Lower lobe of right lung (tissue), 2 donors: Measurements from ENCODE around the gene FMO1. TPM values are rescaled to one million over a fixed set of nuclear protein-coding genes. Genes with fewer than 3 reads are reported as not detected.
A peak's percentile ranks its signal among the peaks of the same experiment; 100 is the strongest.

Experiments
- ATAC-seq, 2 donors: fragments of 200-7000 bp; cut with Tn5 transposase; one replicate each; pipeline ENCODE4 v1.9.1; 2020 to 2022; ENCODE audit warnings: mild to moderate bottlenecking in 2 of 2, moderate library complexity in 2 of 2
- DNase-seq: peaks from one replicate; pipeline ENCODE4 v3.0.0-alpha.2; 2020
- H3K27ac ChIP-seq: fragments of 200-600 bp; one replicate; pipeline ENCODE4 v1.8.0; 2022
- H3K27me3 ChIP-seq: fragments of 200-600 bp; one replicate; pipeline ENCODE4 v1.8.0; 2022; ENCODE audit warnings: low read depth
- H3K36me3 ChIP-seq: fragments of 200-600 bp; one replicate; pipeline ENCODE4 v1.8.0; 2022; ENCODE audit warnings: mild to moderate bottlenecking
- H3K4me1 ChIP-seq: fragments of 200-600 bp; one replicate; pipeline ENCODE4 v1.8.0; 2022
- H3K4me3 ChIP-seq: fragments of 200-600 bp; one replicate; pipeline ENCODE4 v1.8.0; 2022; ENCODE audit warnings: mild to moderate bottlenecking
- H3K9me3 ChIP-seq: fragments of 200-600 bp; one replicate; pipeline ENCODE4 v1.8.0; 2022
- intact Hi-C: fragments of 100-400 bp; cut with DNase I; formaldehyde crosslinking; loops from one replicate; pipeline ENCODE4 v1.11.0; 2022
- total RNA-seq: library from RNA; stranded (reverse); fragmentation: NEBNext Ultra II Directional; extraction: Animal tissue kit (Norgen Biotek cat#: 25700); gene quantifications from one replicate; pipeline ENCODE4 v1.2.1, GENCODE V29; 2021
- TF ChIP-seq, protein P1 (sequence below): fragments of 200-600 bp; IDR thresholded peaks from one replicate; pipeline ENCODE4 v1.8.0; 2022; ENCODE audit warnings: antibody characterized with exemption, mild to moderate bottlenecking
- donor health status: DM: no; HTN: yes; CAD: no; lungs with severe emphysema.

FMO1 gene
- total RNA-seq, 1 donor from 2014 or later, result 2.4 TPM

DNA sequence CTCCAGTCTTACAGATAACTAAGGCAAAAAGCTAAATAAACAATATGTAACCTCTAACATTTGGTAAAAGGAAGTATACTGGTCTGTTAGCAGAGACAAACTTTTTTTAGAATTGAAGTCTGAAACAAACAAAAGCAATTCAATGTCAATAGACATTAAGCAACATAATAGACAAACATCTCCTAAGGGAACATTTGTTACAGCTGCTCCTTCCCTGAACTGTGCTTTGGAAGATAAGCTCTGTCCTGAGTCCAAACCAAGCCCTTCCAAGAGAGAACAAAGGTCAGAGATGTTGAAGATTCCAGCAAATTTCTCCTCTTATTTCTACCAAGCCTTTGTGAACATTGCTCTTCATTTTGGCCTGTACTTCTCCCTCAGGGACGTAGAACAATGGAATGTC, 37.9 kb upstream of the FMO1 start:
- TF ChIP-seq, protein P1, sequence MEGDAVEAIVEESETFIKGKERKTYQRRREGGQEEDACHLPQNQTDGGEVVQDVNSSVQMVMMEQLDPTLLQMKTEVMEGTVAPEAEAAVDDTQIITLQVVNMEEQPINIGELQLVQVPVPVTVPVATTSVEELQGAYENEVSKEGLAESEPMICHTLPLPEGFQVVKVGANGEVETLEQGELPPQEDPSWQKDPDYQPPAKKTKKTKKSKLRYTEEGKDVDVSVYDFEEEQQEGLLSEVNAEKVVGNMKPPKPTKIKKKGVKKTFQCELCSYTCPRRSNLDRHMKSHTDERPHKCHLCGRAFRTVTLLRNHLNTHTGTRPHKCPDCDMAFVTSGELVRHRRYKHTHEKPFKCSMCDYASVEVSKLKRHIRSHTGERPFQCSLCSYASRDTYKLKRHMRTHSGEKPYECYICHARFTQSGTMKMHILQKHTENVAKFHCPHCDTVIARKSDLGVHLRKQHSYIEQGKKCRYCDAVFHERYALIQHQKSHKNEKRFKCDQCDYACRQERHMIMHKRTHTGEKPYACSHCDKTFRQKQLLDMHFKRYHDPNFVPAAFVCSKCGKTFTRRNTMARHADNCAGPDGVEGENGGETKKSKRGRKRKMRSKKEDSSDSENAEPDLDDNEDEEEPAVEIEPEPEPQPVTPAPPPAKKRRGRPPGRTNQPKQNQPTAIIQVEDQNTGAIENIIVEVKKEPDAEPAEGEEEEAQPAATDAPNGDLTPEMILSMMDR, result no peak
- H3K4me3 ChIP-seq, result no peak overlapping the region
- DNase-seq (no peak), ATAC-seq (no peak)
- peaks cover 13% of the 10 kb centered on the region for H3K36me3 ChIP-seq
- intact Hi-C loops, result no loop called here
- peaks cover 7% of the 10 kb centered on the region for H3K4me1 ChIP-seq
- H3K27me3 ChIP-seq, result no peaks in the 10 kb centered on the region
- no peak overlapping the region for H3K27ac ChIP-seq
- no peaks in the 10 kb centered on the region for H3K9me3 ChIP-seq

DNA sequence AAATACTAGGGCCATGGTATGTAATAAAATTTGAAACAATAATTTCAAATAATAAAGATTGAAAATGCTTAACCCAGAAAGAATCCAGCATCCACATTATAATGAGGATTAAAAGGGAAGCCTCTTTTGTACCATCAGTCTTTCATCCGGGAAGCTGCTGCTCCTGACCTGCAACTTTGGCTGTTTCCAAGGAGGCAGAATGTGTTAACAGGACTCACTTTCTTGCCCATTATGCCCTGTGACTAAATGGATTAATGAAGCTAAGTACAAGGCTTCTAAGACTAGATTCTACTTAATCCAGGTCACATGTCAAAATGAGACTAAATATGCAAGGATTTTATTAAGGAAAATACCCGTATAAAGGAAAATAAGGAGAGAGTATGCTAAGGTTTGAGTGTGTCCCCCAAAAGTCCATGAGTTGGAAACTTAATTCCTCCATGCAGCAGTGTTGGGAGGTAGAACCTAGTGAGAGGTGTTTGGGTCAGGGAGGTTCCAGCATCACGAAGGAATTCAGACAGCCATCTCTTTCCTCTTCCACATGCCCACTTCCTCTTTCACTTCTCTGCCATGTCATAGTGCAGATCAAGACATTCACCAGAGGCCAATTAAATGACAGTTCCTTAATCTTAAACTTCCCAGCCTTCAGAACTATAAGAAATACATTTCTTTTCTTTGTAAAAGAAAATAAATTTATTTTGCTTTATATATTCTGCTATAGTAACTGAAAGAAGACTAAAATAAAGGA, 35.5 kb upstream of the FMO1 start:
- intact Hi-C loops, result no loop called here
- Histone ChIP-seq H3K9me3 (no peaks in the 10 kb centered on the region), H3K36me3 (no peaks in the 10 kb centered on the region), H3K4me1 (peaks cover 7% of the 10 kb centered on the region), H3K27ac (no peak overlapping the region), H3K27me3 (no peaks in the 10 kb centered on the region), H3K4me3 (no peak overlapping the region)
- DNase-seq, result no peak
- TF ChIP-seq, protein P1, result no peak
- peak; percentile 59 to 65 for ATAC-seq

- intact Hi-C loops, result no loop called here
- H3K4me1 ChIP-seq, result peaks cover 11% of the 10 kb centered on the region
- no peaks in the 10 kb centered on the region for H3K9me3 ChIP-seq
- no peaks in the 10 kb centered on the region for H3K36me3 ChIP-seq
- no peak overlapping the region for H3K27ac ChIP-seq
- TF ChIP-seq, protein P1, result no peak
- ATAC-seq (peak; percentile 26 to 38), DNase-seq (no peak)
- H3K27me3 ChIP-seq, result no peaks in the 10 kb centered on the region
- H3K4me3 ChIP-seq, result no peak overlapping the region
Measured at GRCh38 chr1:171213559-171214454, 34.5 kb upstream of the FMO1 start.

DNA sequence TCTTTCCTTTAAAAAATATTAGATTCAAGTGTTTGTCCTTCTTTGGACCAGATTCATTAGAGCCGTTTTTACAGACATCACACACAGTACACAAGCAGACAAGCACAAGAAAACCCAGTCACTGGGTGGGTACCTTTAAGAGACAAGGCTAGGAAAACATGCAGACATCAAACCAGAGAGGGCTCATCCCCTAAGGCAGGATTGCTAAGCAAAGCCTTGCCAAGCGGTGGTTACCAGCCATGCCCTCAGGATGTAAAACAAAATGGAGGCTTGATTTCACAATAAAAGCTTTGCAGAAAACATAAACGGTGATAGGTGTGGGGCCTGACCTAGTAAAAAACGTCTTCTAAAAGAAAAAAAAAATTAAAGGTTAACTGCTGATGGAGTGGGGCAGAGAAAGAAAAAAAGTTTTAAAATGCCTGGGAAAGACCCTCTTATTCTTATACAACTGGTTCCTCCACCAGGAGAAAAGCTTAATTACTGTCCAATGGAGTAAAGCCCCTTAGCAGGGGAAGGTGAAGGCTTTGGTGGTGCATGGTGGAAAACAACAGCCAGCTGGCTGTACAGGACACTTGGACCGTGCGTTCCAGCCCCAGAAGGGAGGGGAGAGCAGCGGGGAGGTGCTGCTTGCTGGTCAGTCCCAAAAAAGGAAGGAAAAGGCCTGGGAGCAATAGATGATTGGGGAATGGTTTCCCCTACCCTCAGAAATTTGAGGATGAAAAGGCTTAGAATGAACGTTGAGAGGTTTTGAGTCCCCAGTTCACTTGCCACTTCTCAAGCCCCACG, 30.4 kb upstream of the FMO1 start:
- Histone ChIP-seq H3K9me3 (no peaks in the 10 kb centered on the region), H3K36me3 (no peaks in the 10 kb centered on the region), H3K27me3 (no peaks in the 10 kb centered on the region), H3K4me1 (peaks cover 16% of the 10 kb centered on the region), H3K4me3 (no peak overlapping the region), H3K27ac (no peak overlapping the region)
- no peak for ATAC-seq
- TF ChIP-seq, protein P1, result no peak
- no peak for DNase-seq
- intact Hi-C loops, result no loop called here

DNA sequence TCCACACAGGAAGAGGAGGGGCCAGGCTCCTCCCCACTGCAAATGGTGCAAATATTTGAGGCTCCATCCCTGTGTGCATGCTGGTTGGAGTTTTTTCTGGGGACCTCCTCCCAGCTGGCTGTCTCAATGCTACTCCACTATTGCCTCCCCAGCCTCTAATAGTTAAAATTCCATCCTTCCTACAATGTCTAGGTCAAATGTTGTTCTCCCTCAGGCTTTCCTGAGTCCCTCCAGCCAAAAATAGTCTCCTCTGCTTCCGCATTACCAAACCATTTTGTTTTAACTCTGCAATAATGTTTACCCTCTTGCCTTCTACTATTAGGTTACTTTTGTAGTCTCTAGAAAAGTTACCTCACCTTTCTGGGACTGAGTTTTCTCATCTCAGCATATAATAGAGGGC, 29.6 kb upstream of the FMO1 start:
- Histone ChIP-seq H3K27ac (no peak overlapping the region), H3K9me3 (no peaks in the 10 kb centered on the region), H3K27me3 (no peaks in the 10 kb centered on the region), H3K36me3 (no peaks in the 10 kb centered on the region), H3K4me3 (no peak overlapping the region), H3K4me1 (peaks cover 13% of the 10 kb centered on the region)
- ATAC-seq (no peak), DNase-seq (no peak)
- TF ChIP-seq, protein P1, result no peak
- intact Hi-C loops, result no loop called here
